LNCAP (cell line): Measurements from ENCODE around the gene SPATA2.

Experiments
- TF ChIP-seq, protein P1 (sequence below): fragments of 450-650 bp; IDR thresholded peaks from 2 replicates; pipeline ENCODE4 v1.5.1; 2017; ENCODE audit warnings: mild to moderate bottlenecking

SPATA2 gene

DNA sequence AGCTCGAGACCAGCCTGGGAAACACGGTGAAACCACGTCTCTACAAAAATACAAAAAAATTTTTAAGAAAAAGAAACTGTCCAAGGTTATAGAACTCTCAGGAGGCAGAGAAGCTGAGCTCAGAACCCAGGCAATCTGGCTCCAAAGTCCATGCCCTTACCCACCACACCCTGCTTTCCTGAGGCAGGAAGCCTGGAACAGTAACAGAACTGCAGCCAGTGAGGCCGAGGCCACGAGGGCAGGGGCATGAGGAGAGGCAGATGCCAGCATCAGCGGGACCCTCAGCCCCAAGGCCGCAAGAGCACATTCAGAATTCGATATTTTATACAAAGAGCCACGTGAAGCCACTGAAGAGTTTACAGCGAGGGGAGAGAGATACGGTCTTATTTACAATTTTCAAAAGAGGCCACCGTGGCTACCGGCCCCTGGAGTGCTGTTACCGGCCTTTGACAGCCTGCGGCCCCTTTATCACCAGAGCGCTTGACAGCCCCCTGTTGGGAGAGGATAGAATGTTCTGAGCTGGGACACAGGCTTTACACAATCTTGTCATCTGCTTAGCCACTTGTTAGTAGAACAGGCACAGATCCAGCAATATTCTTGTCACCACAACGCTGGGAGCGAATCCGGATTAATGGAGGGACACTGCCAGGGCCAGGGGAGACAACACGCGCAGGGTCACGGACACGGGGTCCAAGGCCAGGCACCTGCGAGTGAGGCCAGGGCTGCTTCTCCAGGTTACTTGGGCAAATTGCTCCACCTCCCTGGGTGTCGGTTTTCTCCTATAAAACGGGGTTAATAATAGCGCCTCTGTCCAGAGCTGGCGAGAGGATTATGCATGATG is 5.6 kb downstream of the SPATA2 start:
- TF ChIP-seq, protein P1, sequence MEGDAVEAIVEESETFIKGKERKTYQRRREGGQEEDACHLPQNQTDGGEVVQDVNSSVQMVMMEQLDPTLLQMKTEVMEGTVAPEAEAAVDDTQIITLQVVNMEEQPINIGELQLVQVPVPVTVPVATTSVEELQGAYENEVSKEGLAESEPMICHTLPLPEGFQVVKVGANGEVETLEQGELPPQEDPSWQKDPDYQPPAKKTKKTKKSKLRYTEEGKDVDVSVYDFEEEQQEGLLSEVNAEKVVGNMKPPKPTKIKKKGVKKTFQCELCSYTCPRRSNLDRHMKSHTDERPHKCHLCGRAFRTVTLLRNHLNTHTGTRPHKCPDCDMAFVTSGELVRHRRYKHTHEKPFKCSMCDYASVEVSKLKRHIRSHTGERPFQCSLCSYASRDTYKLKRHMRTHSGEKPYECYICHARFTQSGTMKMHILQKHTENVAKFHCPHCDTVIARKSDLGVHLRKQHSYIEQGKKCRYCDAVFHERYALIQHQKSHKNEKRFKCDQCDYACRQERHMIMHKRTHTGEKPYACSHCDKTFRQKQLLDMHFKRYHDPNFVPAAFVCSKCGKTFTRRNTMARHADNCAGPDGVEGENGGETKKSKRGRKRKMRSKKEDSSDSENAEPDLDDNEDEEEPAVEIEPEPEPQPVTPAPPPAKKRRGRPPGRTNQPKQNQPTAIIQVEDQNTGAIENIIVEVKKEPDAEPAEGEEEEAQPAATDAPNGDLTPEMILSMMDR = no peak; the same call in 1 of the 2 replicates

DNA sequence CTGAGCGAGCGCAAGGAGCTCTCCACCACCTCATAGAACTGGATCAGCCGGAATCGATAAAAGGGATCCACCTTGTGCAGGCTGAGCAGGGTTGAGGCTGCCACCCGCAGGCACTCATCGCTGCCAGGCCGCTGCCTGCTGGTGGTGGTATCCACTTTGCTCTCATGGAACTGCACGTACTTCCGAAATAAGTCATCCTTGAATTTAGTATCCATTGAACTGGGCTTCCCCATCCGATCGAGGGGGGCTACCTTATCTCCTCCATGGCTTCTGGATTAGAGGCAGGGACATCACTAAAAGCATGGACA is 7.1 kb downstream of the SPATA2 start:
- TF ChIP-seq, protein P1 = no peak

GRCh38 chr20:49907405-49908257 is 7.7 kb downstream of the SPATA2 start:
- TF ChIP-seq, protein P1 = no peak

- TF ChIP-seq, protein P1 = no peak
These were observed 8.6 kb downstream of the SPATA2 start for GRCh38 chr20:49906615-49907154.

- TF ChIP-seq, protein P1 = no peak
These were observed 9.2 kb downstream of the SPATA2 start for GRCh38 chr20:49906101-49906604.

GRCh38 chr20:49905415-49906091 is 9.8 kb downstream of the SPATA2 start:
- TF ChIP-seq, protein P1 = no peak
